ENCODE data around the gene SMG1. TPM values are rescaled to one million over a fixed set of nuclear protein-coding genes. Genes with fewer than 3 reads are reported as not detected.
A peak's percentile ranks its signal among the peaks of the same experiment; 100 is the strongest.

Gene SMG1
- total and polyA plus RNA-seq, 2 of the 13 experiments (the other 11 are each of a cell fraction or from before 2014, with no cell fraction given) = 48.7 to 53.7 TPM

- TF ChIP-seq SRY (CRISPR knock-in tag; IDR thresholded peaks at IDR 0.05) (peak; percentile 89), ZNF292 (CRISPR knock-in tag; IDR thresholded peaks at IDR 0.05; ENCODE audit: borderline replicate concordance, low read depth) (peak; percentile 93; the same call in 1 of the 2 replicates), NRL (CRISPR knock-in tag; IDR thresholded peaks at IDR 0.05; ENCODE audit: borderline replicate concordance) (peak; percentile 100), DBP (CRISPR knock-in tag; IDR thresholded peaks at IDR 0.05; ENCODE audit: not compliant biosample characterization) (peak; percentile 71), MBD4 (IDR thresholded peaks at IDR 0.05; ENCODE audit: borderline replicate concordance, low read length) (no peak), RXRA (CRISPR knock-in tag; IDR thresholded peaks at IDR 0.05) (peak; percentile 88), ZNF124 (CRISPR knock-in tag; IDR thresholded peaks at IDR 0.05) (peak; percentile 96), RFX3 (CRISPR knock-in tag; IDR thresholded peaks at IDR 0.05) (no peak), ZSCAN20 (CRISPR knock-in tag; IDR thresholded peaks at IDR 0.05; ENCODE audit: borderline replicate concordance) (peak; percentile 60; the same call in 1 of the 2 replicates), MXD3 (CRISPR knock-in tag; IDR thresholded peaks at IDR 0.05) (peak; percentile 99)
- TF ChIP-seq, protein P1, sequence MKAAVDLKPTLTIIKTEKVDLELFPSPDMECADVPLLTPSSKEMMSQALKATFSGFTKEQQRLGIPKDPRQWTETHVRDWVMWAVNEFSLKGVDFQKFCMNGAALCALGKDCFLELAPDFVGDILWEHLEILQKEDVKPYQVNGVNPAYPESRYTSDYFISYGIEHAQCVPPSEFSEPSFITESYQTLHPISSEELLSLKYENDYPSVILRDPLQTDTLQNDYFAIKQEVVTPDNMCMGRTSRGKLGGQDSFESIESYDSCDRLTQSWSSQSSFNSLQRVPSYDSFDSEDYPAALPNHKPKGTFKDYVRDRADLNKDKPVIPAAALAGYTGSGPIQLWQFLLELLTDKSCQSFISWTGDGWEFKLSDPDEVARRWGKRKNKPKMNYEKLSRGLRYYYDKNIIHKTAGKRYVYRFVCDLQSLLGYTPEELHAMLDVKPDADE (CRISPR knock-in tag; IDR thresholded peaks at IDR 0.05) = peak; percentile 93; the same call in 1 of the 2 replicates
- TF ChIP-seq, protein P2, sequence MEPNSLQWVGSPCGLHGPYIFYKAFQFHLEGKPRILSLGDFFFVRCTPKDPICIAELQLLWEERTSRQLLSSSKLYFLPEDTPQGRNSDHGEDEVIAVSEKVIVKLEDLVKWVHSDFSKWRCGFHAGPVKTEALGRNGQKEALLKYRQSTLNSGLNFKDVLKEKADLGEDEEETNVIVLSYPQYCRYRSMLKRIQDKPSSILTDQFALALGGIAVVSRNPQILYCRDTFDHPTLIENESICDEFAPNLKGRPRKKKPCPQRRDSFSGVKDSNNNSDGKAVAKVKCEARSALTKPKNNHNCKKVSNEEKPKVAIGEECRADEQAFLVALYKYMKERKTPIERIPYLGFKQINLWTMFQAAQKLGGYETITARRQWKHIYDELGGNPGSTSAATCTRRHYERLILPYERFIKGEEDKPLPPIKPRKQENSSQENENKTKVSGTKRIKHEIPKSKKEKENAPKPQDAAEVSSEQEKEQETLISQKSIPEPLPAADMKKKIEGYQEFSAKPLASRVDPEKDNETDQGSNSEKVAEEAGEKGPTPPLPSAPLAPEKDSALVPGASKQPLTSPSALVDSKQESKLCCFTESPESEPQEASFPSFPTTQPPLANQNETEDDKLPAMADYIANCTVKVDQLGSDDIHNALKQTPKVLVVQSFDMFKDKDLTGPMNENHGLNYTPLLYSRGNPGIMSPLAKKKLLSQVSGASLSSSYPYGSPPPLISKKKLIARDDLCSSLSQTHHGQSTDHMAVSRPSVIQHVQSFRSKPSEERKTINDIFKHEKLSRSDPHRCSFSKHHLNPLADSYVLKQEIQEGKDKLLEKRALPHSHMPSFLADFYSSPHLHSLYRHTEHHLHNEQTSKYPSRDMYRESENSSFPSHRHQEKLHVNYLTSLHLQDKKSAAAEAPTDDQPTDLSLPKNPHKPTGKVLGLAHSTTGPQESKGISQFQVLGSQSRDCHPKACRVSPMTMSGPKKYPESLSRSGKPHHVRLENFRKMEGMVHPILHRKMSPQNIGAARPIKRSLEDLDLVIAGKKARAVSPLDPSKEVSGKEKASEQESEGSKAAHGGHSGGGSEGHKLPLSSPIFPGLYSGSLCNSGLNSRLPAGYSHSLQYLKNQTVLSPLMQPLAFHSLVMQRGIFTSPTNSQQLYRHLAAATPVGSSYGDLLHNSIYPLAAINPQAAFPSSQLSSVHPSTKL (CRISPR knock-in tag; IDR thresholded peaks at IDR 0.05) = peak; percentile 57
- TF ChIP-seq, protein P3, sequence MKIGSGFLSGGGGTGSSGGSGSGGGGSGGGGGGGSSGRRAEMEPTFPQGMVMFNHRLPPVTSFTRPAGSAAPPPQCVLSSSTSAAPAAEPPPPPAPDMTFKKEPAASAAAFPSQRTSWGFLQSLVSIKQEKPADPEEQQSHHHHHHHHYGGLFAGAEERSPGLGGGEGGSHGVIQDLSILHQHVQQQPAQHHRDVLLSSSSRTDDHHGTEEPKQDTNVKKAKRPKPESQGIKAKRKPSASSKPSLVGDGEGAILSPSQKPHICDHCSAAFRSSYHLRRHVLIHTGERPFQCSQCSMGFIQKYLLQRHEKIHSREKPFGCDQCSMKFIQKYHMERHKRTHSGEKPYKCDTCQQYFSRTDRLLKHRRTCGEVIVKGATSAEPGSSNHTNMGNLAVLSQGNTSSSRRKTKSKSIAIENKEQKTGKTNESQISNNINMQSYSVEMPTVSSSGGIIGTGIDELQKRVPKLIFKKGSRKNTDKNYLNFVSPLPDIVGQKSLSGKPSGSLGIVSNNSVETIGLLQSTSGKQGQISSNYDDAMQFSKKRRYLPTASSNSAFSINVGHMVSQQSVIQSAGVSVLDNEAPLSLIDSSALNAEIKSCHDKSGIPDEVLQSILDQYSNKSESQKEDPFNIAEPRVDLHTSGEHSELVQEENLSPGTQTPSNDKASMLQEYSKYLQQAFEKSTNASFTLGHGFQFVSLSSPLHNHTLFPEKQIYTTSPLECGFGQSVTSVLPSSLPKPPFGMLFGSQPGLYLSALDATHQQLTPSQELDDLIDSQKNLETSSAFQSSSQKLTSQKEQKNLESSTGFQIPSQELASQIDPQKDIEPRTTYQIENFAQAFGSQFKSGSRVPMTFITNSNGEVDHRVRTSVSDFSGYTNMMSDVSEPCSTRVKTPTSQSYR (CRISPR knock-in tag; IDR thresholded peaks at IDR 0.05; ENCODE audit: borderline replicate concordance) = peak; percentile 48; the same call in 1 of the 2 replicates
- TF ChIP-seq, protein P4, sequence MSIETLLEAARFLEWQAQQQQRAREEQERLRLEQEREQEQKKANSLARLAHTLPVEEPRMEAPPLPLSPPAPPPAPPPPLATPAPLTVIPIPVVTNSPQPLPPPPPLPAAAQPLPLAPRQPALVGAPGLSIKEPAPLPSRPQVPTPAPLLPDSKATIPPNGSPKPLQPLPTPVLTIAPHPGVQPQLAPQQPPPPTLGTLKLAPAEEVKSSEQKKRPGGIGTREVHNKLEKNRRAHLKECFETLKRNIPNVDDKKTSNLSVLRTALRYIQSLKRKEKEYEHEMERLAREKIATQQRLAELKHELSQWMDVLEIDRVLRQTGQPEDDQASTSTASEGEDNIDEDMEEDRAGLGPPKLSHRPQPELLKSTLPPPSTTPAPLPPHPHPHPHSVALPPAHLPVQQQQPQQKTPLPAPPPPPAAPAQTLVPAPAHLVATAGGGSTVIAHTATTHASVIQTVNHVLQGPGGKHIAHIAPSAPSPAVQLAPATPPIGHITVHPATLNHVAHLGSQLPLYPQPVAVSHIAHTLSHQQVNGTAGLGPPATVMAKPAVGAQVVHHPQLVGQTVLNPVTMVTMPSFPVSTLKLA (IDR thresholded peaks at IDR 0.05) = peak; percentile 42; the same call in 1 of the 2 replicates
- TF ChIP-seq, protein P5, sequence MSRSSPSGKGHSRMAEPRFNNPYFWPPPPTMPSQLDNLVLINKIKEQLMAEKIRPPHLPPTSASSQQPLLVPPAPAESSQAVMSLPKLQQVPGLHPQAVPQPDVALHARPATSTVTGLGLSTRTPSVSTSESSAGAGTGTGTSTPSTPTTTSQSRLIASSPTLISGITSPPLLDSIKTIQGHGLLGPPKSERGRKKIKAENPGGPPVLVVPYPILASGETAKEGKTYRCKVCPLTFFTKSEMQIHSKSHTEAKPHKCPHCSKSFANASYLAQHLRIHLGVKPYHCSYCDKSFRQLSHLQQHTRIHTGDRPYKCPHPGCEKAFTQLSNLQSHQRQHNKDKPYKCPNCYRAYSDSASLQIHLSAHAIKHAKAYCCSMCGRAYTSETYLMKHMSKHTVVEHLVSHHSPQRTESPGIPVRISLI (CRISPR knock-in tag; IDR thresholded peaks at IDR 0.05; ENCODE audit: borderline replicate concordance) = peak; percentile 95
Observed at GRCh38 chr16:18789850-18790706, 136.1 kb downstream of the SMG1 start, which contains the start of gene RPS15A (continued).
